K562 (cell line): Measurements from ENCODE around the gene CTIF. TPM values are rescaled to one million over a fixed set of nuclear protein-coding genes. Genes with fewer than 3 reads are reported as not detected.

Experiments used
- CC2D1A ChIP-seq: fragments of 450-650 bp; IDR thresholded peaks from 2 replicates; pipeline ENCODE4 v1.6.1; 2017; ENCODE audit warnings: mild to moderate bottlenecking
- CEBPG ChIP-seq, 3 experiments: fragments of 200-800 bp in 1 of 3; sonication (Bioruptor generic) in 1 of 3; sonication (generic) in 1 of 3; formaldehyde crosslinking in 1 of 3; IDR thresholded peaks in 2 of 3; conservative IDR thresholded peaks in 1 of 3; 2 replicates each; pipeline versions ENCODE4 v1.6.1 to v1.8.0; 2016 to 2022; ENCODE audit warnings: missing compliant biosample characterization in 2 of 3, missing genetic modification characterization in 2 of 3, mild to moderate bottlenecking in 1 of 3, missing genetic modification reagents in 1 of 3
- E2F6 ChIP-seq, 2 experiments: IDR thresholded peaks; 2 replicates each; pipeline ENCODE4 v1.6.1; 2011; ENCODE audit warnings: borderline replicate concordance in 1 of 2, control low read depth in 1 of 2, low read depth in 1 of 2, low read length in 1 of 2, mild to moderate bottlenecking in 1 of 2, mixed read lengths in 1 of 2, moderate library complexity in 1 of 2; ENCODE audit not compliant: insufficient read depth in 1 of 2, insufficient read length in 1 of 2, poor library complexity in 1 of 2, severe bottlenecking in 1 of 2; ENCODE audit errors: extremely low read depth in 1 of 2
- GATAD2B ChIP-seq: fragments of 450-650 bp; IDR thresholded peaks from 2 replicates; pipeline ENCODE4 v1.6.1; 2017; ENCODE audit warnings: mild to moderate bottlenecking, borderline replicate concordance
- HOXB6 ChIP-seq: fragments of 250-450 bp; sonication (Bioruptor Pico); IDR thresholded peaks from 2 replicates; pipeline ENCODE4 v1.5.1; 2022; ENCODE audit warnings: mild to moderate bottlenecking, borderline replicate concordance
- KLF10 ChIP-seq: fragments of 250-450 bp; sonication (Bioruptor Pico); IDR thresholded peaks from 2 replicates; pipeline ENCODE4 v1.6.1; 2021; ENCODE audit warnings: matching md5 sums
- LCOR ChIP-seq: sonication (generic); formaldehyde crosslinking; IDR thresholded peaks from 2 replicates; pipeline ENCODE4 v1.8.0; 2022; ENCODE audit warnings: mild to moderate bottlenecking, missing genetic modification reagents
- MTA2 ChIP-seq: fragments of 450-650 bp; IDR thresholded peaks from 2 replicates; pipeline ENCODE4 v1.6.1; 2016; ENCODE audit warnings: low read depth
- RBFOX2 ChIP-seq: fragments of 200-400 bp; formaldehyde crosslinking; IDR thresholded peaks from 2 replicates; pipeline ENCODE4 v1.6.1; 2017; ENCODE audit warnings: low read depth, mild to moderate bottlenecking, low read length, moderate library complexity
- SIN3A ChIP-seq, 2 experiments: fragments of 150-350 bp in 1 of 2; IDR thresholded peaks; 2 replicates each; pipeline ENCODE4 v1.6.1; 2011 to 2016; ENCODE audit warnings: borderline replicate concordance in 2 of 2, low read depth in 2 of 2, low read length in 2 of 2, mild to moderate bottlenecking in 2 of 2, moderate library complexity in 2 of 2; ENCODE audit not compliant: control insufficient read depth in 1 of 2
- ZNF830 ChIP-seq: fragments of 250-450 bp; sonication (Bioruptor Pico); IDR thresholded peaks from 2 replicates; pipeline ENCODE4 v1.5.0; 2021; ENCODE audit warnings: mild to moderate bottlenecking
- polyA plus RNA-seq, 8 experiments: library from polyadenylated mRNA; depleted of rRNA in 4 of 8; stranded (reverse) in 5 of 8; unstranded in 3 of 8; fragments of >200 nt; fragmentation: Nextera tagmentation in 2 of 8; fragmentation: Illumina TruSeq in 1 of 8; extraction: Ambion mirVana in 2 of 8; extraction: Trizol in 1 of 8; gene quantifications; 2 replicates each; pipeline versions ENCODE4 v1.2.1 to v1.2.3, GENCODE V29; 2011 to 2014; ENCODE audit warnings: inconsistent platforms in 1 of 8, missing spikeins in 1 of 8
- total RNA-seq, 7 experiments: library from RNA; depleted of rRNA in 6 of 7; stranded (reverse); fragments of >200 nt in 6 of 7; fragmentation: Illumina TruSeq in 2 of 7; extraction: Trizol in 2 of 7; gene quantifications; 2 replicates each; pipeline versions ENCODE4 v1.2.1 to v1.2.3, GENCODE V29; 2011 to 2021; ENCODE audit warnings: low replicate concordance in 1 of 7
- TF ChIP-seq, protein P1 (sequence below), 2 experiments: fragments of 450-650 bp; formaldehyde crosslinking in 1 of 2; IDR thresholded peaks; 2 replicates each; pipeline versions ENCODE4 v1.4.0 to v1.6.1; 2014 to 2020; ENCODE audit warnings: mild to moderate bottlenecking in 2 of 2, borderline replicate concordance in 1 of 2, low read depth in 1 of 2
- TF ChIP-seq, protein P2 (sequence below): fragments of 250-450 bp; sonication (Bioruptor Pico); IDR thresholded peaks from 2 replicates; pipeline ENCODE4 v1.8.0; 2022; ENCODE audit warnings: inconsistent platforms, mild to moderate bottlenecking, moderate library complexity, borderline replicate concordance

Gene CTIF
- total and polyA plus RNA-seq, 9 of the 15 experiments (the other 6 are each of a cell fraction or from before 2014, with no cell fraction given), result 0.17 to 11.5 (median 2.2) TPM

GRCh38 chr18:48566589-48566988, 27.8 kb downstream of the CTIF start (continued):
- TF ChIP-seq MTA2, result no peak
- TF ChIP-seq SIN3A (IDR thresholded peaks at IDR 0.05; ENCODE audit: borderline replicate concordance in 2 of 2, control insufficient read depth in 1 of 2, low read depth in 2 of 2, low read length in 2 of 2), result no peak
- TF ChIP-seq CEBPG (CRISPR knock-in tag; IDR thresholded peaks at IDR 0.05), result no peak
- no peak for TF ChIP-seq CEBPG (tag; conservative IDR thresholded peaks at IDR 0.05 in 1 of 2, IDR thresholded peaks at IDR 0.05 in 1 of 2)
- TF ChIP-seq, protein P1, sequence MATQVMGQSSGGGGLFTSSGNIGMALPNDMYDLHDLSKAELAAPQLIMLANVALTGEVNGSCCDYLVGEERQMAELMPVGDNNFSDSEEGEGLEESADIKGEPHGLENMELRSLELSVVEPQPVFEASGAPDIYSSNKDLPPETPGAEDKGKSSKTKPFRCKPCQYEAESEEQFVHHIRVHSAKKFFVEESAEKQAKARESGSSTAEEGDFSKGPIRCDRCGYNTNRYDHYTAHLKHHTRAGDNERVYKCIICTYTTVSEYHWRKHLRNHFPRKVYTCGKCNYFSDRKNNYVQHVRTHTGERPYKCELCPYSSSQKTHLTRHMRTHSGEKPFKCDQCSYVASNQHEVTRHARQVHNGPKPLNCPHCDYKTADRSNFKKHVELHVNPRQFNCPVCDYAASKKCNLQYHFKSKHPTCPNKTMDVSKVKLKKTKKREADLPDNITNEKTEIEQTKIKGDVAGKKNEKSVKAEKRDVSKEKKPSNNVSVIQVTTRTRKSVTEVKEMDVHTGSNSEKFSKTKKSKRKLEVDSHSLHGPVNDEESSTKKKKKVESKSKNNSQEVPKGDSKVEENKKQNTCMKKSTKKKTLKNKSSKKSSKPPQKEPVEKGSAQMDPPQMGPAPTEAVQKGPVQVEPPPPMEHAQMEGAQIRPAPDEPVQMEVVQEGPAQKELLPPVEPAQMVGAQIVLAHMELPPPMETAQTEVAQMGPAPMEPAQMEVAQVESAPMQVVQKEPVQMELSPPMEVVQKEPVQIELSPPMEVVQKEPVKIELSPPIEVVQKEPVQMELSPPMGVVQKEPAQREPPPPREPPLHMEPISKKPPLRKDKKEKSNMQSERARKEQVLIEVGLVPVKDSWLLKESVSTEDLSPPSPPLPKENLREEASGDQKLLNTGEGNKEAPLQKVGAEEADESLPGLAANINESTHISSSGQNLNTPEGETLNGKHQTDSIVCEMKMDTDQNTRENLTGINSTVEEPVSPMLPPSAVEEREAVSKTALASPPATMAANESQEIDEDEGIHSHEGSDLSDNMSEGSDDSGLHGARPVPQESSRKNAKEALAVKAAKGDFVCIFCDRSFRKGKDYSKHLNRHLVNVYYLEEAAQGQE (IDR thresholded peaks at IDR 0.05; ENCODE audit: borderline replicate concordance), result no peak
- TF ChIP-seq, protein P1 (CRISPR knock-in tag; IDR thresholded peaks at IDR 0.05; ENCODE audit: low read depth), result no peak
- TF ChIP-seq HOXB6 (CRISPR knock-in tag), result no peak
- TF ChIP-seq KLF10 (CRISPR knock-in tag), result no peak
- no peak for TF ChIP-seq CC2D1A
- TF ChIP-seq LCOR (CRISPR knock-in tag), result no peak
- TF ChIP-seq, protein P2, sequence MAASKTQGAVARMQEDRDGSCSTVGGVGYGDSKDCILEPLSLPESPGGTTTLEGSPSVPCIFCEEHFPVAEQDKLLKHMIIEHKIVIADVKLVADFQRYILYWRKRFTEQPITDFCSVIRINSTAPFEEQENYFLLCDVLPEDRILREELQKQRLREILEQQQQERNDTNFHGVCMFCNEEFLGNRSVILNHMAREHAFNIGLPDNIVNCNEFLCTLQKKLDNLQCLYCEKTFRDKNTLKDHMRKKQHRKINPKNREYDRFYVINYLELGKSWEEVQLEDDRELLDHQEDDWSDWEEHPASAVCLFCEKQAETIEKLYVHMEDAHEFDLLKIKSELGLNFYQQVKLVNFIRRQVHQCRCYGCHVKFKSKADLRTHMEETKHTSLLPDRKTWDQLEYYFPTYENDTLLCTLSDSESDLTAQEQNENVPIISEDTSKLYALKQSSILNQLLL, result no peak
- no peak; the same call in 1 of the 2 replicates for TF ChIP-seq GATAD2B
- TF ChIP-seq ZNF830 (CRISPR knock-in tag), result no peak
- no peak for TF ChIP-seq RBFOX2
- TF ChIP-seq E2F6 (IDR thresholded peaks at IDR 0.05; ENCODE audit: borderline replicate concordance in 1 of 2, extremely low read depth in 1 of 2, insufficient read depth in 1 of 2, insufficient read length in 1 of 2, low read depth in 1 of 2, low read length in 1 of 2, poor library complexity in 1 of 2, severe bottlenecking in 1 of 2), result no peak
